Activated CD8-positive, alpha-beta memory T cell treated with anti-CD3 and anti-CD28 coated beads, Interleukin-2, amount 50 U/mL, for 24 hours (primary cell): ENCODE results near the gene ATP8B4.

Source experiments
- DNase-seq: peaks from one replicate; pipeline ENCODE4 v3.0.0-alpha.2; 2020; ENCODE audit errors: extremely low read depth

ATP8B4 gene

DNA sequence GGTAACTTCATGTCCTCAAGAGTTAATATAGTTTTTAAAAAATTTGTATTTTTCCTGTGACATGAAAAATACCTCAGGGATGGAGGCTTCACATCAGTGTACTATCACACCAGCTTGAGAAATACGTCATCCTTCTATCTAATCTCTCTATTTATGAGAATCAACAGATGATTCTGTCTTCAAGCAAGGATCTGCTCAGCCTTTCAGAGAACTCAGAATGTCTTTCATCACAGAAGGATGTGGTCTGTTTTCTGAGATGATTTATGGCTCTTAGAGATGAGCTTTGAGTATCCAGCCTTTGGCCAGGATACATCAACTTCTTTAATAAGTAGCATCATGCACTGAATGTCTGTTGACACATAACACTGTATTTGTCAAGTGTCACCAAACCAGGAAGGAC lies 304.3 kb downstream of the ATP8B4 start:
- no peak for DNase-seq

DNA sequence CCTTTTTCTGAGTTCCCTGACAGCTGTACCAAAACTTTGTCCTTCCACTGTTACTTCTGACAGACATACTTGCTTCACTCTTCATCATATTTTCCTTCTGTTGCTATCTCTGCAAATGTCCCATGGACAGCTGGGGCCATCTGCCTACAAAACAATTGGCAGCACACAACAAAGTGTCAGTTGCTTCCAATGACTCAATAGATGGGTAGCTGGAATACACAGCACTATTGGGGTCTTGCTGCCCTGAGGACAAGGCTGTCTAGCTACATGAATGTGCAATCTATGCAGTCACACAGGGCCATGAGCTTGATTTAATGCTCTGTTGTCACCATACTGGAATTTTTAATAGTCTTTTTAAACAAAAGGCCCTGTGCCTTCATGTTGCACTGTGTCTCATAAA lies 305.4 kb downstream of the ATP8B4 start:
- no peak for DNase-seq

DNA sequence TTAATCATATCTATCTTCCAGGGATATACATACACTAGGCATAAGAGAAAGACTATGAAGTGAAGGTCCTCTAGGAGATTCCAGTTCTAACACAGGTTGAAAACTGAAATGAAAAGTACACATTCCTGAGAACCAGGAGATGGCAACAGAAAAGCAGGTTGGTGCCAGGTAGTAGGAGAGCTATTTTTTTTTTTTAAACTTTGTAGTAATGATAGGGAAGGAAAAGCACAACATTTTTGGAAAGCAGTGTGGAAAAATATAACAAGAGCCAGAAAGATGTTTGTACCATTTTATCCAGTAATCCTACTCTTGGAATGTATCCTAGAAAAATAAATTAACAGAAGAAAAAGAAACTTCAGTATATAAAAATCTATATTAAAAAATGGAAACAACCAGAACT lies 308.3 kb downstream of the ATP8B4 start:
- DNase-seq, result no peak

- no peak for DNase-seq
Observed at GRCh38 chr15:49809894-49810609, 309.0 kb downstream of the ATP8B4 start.

DNA sequence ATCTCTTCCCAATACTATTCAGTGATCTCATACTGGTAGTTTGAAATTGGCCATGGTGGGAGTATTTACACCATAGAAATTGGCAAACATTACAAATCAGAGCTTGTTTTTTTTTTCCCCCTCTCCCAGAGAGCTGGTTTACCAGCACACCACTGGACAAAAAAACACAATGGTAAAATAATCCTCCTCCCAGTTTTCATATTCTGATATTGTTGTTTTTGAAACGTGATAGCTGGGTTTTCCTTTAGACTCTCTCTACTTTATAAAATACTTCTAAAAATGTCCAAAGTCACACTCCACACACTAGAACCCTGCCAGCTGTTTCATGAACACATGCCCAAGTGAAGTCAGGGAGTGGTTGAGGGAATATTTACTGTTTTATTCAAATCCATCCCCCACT lies 310.7 kb downstream of the ATP8B4 start:
- no peak for DNase-seq
